Measurements from ENCODE around the gene SRRM2. TPM values are rescaled to one million over a fixed set of nuclear protein-coding genes. Genes with fewer than 3 reads are reported as not detected.

Gene SRRM2
- total RNA-seq, 1 donor from 2014 or later, result 239 TPM

DNA sequence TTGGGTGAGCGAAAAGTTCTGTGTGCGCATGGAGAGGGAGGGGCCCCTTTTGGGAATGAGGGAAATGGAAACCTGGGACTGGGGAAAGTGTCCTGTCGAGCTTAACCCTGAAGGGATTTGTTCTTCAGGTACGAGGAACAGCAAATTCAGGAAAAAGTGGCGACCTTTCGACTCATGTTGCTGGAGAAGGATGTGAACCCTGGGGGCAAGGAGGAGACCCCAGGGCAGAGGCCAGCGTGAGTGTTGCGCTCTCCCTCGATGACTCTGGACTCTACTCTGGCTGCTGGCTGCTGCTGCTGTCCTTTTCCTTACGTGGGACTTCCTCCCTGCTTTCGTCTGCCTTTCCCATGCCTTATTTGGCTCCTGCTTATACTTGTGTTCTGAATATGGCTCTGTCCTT is 4.9 kb downstream of the SRRM2 start:
- no peak for DNase-seq (ENCODE audit: extremely low read depth, low read depth, low spot score)

- no peak for DNase-seq (ENCODE audit: extremely low read depth, low read depth, low spot score)
Measured at GRCh38 chr16:2761472-2761871, 9.0 kb downstream of the SRRM2 start.

GRCh38 chr16:2761886-2762583 is 9.6 kb downstream of the SRRM2 start:
- no peak for DNase-seq (ENCODE audit: extremely low read depth, low read depth, low spot score)

GRCh38 chr16:2762711-2763110 is 10.3 kb downstream of the SRRM2 start:
- no peak for DNase-seq (ENCODE audit: extremely low read depth, low read depth, low spot score)

DNA sequence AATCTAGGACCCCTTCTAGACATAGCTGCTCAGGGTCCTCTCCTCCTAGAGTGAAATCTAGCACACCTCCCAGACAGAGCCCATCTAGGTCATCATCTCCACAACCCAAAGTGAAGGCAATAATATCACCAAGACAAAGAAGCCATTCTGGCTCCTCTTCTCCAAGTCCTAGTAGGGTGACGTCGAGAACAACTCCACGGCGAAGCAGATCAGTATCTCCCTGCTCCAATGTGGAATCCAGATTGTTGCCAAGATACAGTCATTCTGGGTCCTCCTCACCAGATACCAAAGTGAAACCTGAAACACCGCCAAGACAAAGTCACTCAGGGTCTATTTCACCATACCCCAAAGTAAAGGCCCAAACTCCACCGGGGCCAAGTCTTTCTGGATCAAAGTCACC is 10.7 kb downstream of the SRRM2 start:
- no peak for DNase-seq (ENCODE audit: extremely low read depth, low read depth, low spot score)

DNA sequence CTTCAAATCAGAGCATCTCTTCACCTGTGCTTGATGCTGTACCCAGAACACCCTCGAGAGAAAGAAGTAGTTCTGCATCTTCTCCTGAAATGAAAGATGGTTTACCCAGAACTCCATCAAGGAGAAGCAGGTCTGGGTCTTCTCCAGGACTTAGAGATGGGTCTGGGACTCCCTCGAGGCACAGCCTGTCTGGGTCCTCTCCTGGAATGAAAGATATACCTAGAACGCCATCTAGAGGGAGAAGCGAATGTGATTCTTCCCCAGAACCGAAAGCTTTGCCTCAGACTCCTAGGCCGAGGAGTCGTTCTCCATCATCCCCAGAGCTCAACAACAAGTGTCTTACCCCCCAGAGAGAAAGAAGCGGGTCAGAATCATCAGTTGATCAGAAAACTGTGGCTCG is 12.3 kb downstream of the SRRM2 start:
- no peak for DNase-seq (ENCODE audit: extremely low read depth, low read depth, low spot score)

DNA sequence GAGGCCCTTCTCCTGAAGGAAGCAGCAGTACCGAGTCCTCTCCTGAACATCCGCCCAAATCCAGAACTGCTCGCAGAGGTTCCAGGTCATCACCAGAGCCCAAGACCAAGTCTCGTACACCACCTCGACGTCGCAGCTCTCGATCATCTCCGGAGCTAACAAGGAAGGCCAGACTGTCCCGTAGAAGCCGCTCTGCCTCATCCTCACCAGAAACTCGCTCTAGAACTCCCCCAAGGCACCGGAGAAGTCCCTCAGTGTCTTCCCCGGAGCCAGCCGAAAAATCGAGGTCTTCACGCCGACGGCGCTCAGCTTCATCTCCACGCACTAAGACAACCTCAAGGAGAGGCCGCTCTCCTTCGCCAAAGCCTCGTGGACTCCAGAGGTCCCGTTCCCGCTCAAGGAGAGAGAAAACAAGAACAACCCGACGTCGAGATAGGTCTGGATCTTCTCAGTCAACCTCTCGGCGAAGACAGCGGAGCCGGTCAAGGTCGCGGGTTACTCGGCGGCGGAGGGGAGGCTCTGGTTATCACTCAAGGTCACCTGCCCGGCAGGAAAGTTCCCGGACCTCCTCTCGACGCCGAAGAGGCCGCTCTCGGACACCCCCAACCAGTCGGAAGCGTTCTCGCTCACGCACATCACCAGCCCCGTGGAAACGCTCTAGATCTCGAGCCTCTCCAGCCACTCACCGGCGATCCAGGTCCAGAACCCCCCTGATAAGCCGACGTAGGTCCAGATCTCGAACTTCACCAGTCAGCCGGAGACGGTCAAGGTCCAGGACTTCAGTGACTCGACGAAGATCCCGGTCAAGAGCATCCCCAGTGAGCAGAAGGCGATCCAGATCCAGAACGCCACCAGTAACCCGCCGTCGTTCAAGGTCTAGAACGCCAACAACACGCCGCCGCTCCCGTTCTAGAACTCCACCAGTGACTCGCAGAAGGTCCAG is 13.3 kb downstream of the SRRM2 start:
- no peak for DNase-seq (ENCODE audit: extremely low read depth, low read depth, low spot score)

DNA sequence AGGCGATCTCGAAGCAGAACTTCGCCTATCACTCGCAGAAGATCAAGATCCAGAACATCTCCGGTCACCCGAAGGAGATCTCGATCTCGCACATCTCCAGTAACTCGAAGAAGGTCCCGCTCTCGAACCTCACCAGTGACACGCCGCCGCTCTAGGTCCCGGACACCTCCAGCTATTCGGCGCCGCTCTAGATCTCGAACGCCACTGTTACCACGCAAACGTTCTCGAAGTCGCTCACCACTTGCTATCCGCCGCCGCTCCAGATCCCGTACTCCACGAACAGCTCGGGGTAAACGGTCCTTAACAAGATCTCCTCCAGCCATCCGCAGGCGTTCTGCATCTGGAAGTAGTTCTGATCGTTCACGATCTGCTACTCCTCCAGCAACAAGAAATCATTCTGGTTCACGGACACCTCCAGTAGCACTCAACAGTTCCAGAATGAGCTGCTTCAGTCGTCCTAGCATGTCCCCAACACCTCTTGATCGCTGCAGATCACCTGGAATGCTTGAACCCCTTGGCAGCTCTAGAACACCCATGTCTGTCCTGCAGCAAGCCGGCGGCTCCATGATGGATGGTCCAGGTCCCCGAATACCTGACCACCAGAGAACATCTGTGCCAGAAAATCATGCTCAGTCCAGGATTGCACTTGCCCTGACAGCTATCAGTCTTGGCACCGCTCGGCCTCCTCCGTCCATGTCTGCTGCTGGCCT is 14.1 kb downstream of the SRRM2 start:
- DNase-seq (ENCODE audit: extremely low read depth, low read depth, low spot score), result no peak

GRCh38 chr16:2767140-2767731 is 14.8 kb downstream of the SRRM2 start:
- DNase-seq (ENCODE audit: extremely low read depth, low read depth, low spot score), result no peak

DNA sequence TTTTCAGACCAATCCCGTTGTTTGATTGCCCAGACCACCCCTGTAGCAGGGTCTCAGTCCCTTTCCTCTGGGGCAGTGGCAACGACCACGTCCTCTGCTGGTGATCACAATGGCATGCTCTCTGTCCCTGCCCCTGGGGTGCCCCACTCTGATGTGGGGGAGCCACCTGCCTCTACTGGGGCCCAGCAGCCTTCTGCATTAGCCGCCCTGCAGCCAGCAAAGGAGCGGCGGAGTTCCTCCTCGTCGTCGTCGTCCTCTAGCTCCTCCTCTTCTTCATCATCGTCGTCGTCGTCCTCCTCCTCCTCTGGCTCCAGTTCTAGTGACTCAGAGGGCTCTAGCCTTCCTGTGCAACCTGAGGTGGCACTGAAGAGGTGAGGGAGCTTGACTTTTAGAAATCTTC is 15.5 kb downstream of the SRRM2 start:
- no peak for DNase-seq (ENCODE audit: extremely low read depth, low read depth, low spot score)

DNA sequence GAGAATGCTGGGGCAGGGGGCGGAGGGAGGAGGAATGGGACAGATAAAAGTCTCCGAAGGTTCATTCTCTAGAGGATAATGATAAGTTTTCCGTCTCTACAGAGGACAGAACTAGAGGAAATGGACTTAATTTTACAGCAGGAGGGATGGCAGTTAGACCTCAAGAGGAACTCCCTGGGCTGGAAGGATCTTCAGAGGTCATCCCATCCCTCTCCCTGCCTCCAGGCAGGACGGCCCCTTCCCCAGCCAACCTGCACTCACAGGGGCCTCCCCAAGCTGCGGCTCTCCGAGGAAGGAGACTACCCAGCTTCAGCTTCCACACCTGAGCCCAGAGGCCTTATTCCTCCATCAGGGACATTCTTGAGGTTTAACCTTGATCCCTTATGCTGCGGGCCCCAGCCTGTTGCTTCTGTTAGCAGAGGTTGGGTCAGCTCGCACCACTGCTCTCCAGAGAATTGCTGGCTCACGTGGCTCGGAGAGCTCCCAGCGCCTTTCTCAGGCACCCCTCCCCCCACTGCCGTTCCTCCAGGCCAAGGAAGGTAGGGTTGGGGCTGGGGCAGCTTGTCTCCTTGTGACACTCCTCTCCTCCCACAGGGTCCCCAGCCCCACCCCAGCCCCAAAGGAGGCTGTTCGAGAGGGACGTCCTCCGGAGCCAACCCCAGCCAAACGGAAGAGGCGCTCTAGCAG is 16.1 kb downstream of the SRRM2 start:
- no peak for DNase-seq (ENCODE audit: extremely low read depth, low read depth, low spot score)

DNA sequence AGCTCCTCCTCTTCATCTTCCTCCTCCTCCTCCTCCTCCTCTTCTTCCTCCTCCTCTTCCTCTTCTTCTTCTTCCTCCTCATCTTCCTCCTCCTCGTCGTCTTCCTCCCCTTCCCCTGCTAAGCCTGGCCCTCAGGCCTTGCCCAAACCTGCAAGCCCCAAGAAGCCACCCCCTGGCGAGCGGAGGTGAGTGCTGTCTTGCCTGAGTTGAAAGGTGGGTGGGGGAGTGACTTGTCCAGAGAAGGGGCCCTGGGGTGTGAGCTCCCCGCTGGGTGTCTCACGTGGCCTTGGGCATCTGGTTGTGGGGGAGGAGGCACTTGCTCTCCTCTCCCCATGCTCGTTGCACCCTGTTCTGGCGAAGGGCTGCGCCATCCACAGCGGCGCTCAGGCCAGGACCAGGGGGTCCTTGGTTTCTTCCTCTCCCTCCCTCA is 16.7 kb downstream of the SRRM2 start:
- DNase-seq (ENCODE audit: extremely low read depth, low read depth, low spot score), result no peak

DNA sequence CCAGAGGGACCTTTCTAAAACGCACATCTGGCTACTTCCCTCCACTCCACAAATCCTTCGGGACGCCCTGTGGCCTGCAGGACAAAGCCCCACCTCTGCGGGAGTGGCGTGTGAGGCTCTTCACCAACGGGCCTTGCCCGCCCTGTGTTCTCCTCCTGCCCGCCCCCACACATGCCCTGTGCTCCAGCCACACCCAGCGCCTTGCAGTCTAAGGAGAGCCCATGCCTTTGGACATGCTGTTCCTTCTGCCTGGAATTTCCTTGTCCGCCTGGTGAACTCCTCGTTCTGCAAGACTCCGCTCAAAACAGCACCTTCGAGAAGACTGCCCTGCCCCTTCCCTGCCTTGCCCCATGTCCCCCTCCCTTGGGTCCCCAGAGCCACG is 17.2 kb downstream of the SRRM2 start:
- no peak for DNase-seq (ENCODE audit: extremely low read depth, low read depth, low spot score)

DNA sequence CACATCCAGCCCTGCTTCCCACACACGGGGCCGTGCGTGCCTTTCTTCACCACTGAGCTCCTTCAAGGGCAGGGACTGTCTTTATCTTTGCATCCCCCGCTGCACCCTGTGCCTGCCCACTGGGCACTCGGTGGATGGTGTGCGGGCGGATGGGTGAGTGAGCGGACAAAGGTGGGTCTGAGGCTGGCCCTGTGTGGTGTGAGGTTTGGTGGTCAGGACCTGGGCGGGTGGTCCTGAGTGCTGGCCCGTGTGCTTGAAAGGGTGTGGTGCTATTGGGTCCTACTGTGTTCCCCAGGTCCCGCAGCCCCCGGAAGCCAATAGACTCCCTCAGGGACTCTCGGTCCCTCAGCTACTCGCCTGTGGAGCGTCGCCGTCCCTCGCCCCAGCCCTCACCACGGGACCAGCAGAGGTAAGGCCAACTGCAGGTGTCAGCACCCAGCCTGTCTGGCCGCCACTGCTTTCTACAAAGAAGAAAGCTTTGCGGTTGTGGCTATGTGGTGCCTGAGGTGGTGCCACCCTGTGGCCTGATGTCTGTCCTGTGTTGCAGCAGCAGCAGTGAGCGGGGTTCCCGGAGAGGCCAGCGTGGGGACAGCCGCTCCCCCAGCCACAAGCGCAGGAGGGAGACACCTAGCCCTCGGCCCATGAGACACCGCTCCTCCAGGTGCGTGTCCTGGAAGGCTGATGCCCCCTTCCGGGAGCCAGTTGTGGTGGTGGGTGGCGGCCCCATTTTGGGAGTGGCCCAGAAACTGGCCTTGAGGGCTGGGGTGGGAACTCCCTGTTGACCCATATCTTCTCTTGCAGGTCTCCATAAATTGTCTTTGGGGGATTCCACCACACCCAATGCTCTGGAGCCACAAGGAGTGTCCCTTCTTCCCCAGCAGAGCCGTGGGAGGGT is 17.9 kb downstream of the SRRM2 start:
- no peak for DNase-seq (ENCODE audit: extremely low read depth, low read depth, low spot score)

- no peak for DNase-seq (ENCODE audit: extremely low read depth, low read depth, low spot score)
Measured at GRCh38 chr16:2771496-2772402, 19.3 kb downstream of the SRRM2 start.

- DNase-seq (ENCODE audit: extremely low read depth, low read depth, low spot score), result no peak
Measured at GRCh38 chr16:2773188-2773968, 20.9 kb downstream of the SRRM2 start.

DNA sequence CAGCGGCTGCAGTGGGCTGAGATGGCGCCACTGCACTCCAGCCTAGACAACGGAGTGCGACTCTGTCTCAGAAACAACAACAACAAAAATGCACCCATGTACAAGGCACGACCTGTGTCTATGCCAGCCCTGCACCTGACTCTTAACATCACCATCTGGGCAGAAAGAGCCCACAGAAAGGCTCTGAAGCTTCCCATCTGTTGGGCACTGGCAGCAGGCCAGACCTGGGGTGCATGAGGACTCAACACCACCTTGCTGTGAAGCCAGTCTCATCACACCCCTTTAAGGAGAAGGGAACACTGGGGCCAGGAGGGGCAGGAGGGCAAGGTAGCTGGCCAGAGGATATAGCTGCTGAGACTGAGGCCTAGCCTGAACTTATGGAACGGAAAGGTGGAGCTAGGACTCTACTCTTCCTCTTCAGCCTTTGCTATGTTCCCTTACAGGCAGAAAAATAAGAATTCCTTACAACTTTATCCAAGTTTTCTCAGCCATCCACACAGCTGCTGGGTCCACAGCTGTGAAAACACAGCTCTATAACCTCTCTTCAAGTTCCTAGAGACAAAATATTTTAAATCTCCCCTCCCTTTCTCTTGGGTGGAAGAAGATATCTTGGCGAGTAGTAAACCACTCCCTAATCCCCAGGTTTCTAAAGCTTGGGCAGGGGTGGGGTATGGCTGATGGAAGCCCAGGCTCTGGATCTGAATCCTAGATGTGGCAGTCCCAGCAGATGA is 21.9 kb downstream of the SRRM2 start:
- no peak for DNase-seq (ENCODE audit: extremely low read depth, low read depth, low spot score)
